ENCODE measurements around the gene WBP2. TPM values are rescaled to one million over a fixed set of nuclear protein-coding genes. Genes with fewer than 3 reads are reported as not detected.

WBP2 gene
- total and polyA plus RNA-seq, 12 donors, result 130 to 210 (median 173) TPM

DNA sequence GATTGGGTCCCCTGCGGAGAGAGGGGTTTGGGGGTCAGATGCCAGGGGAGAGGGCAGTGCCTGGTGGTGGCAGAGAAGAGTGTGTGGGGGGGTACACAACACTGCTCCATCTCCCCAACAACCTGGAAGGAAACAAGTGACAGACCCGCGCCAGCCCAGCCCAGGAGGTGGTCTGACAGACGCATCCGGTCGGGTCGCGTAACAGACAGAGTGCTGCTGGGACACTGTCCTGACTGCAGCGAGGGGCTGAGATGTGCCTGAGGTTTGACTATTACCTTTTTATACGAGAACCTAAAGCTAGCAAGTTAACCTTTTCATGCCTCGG, 27.1 kb downstream of the WBP2 start:
- intact Hi-C loops (cut with DNase I), result loop anchor here in 3 of 10 donors (5.0 to 10.0 kb wide), 4 partner anchors 36 to 61 kb away; partner anchors contain the start of gene GALK1 (in 1 of the 3)
- 39 to 42% methylated on average over 11 of the region's 11 CpGs for WGBS, 2 donors
- peaks cover 0 to 88% (median 18%) of the 10 kb centered on the region in 9 donors for H3K36me3 ChIP-seq
- H3K9me3 ChIP-seq, result no peaks in the 10 kb centered on the region
- peak overlapping the region in 8 of 10 donors; percentile 28 to 50 (median 42) for H3K4me3 ChIP-seq
- peaks cover 17 to 46% (median 31%) of the 10 kb centered on the region in 9 donors for H3K4me1 ChIP-seq
- H3K27ac ChIP-seq, result peak overlapping the region in 9 of 10 donors; percentile 72 to 88 (median 83)
- no peak for DNase-seq
- ATAC-seq, result peak in 3 of 8 donors; percentile 5 to 16 (median 5)
- no peaks in the 10 kb centered on the region for H3K27me3 ChIP-seq
- TF ChIP-seq, protein P1, sequence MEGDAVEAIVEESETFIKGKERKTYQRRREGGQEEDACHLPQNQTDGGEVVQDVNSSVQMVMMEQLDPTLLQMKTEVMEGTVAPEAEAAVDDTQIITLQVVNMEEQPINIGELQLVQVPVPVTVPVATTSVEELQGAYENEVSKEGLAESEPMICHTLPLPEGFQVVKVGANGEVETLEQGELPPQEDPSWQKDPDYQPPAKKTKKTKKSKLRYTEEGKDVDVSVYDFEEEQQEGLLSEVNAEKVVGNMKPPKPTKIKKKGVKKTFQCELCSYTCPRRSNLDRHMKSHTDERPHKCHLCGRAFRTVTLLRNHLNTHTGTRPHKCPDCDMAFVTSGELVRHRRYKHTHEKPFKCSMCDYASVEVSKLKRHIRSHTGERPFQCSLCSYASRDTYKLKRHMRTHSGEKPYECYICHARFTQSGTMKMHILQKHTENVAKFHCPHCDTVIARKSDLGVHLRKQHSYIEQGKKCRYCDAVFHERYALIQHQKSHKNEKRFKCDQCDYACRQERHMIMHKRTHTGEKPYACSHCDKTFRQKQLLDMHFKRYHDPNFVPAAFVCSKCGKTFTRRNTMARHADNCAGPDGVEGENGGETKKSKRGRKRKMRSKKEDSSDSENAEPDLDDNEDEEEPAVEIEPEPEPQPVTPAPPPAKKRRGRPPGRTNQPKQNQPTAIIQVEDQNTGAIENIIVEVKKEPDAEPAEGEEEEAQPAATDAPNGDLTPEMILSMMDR (IDR thresholded peaks at IDR 0.05), result no peak

DNA sequence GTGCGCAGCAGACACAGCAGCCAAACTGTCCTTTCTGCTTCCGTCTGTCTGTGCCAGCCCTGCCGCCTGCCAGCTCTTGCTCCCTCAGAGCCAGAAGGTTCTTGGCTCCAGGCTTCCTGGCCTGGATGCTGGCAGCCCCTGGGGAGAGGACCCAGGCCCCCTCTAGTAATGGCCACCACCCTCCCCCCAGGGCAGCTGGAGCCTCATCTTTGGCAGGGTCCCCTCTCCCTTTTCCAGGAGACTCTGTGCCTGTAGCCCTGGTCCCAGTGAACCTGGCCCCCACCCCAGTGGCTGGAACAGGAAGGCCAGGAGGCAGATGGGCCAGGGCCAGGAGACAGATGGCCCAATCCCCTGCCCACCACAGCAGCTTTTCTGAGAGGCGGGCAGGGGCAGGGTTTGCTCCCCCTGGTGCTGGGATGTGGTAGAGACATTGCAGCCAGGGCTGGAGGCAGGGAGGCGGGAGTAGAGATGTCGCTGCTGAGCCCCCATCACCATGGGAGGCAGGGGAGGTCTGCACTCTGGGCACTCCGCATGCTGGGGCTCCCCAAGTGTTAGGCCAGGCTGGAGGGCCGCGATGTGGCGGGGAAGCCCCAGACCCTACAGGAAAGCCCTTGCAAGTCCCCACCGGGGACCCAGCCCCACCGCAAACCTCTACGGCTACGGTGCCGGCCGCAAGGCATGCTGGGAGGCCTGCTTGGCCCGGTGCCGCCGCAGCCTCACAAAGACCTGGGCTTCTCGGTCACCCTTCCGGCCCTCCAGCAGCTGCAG, 27.6 kb downstream of the WBP2 start:
- WGBS, 2 donors, result 8 to 9% methylated on average over 21 of the region's 21 CpGs
- ATAC-seq, result peak; percentile 59 to 80 (median 69)

DNA sequence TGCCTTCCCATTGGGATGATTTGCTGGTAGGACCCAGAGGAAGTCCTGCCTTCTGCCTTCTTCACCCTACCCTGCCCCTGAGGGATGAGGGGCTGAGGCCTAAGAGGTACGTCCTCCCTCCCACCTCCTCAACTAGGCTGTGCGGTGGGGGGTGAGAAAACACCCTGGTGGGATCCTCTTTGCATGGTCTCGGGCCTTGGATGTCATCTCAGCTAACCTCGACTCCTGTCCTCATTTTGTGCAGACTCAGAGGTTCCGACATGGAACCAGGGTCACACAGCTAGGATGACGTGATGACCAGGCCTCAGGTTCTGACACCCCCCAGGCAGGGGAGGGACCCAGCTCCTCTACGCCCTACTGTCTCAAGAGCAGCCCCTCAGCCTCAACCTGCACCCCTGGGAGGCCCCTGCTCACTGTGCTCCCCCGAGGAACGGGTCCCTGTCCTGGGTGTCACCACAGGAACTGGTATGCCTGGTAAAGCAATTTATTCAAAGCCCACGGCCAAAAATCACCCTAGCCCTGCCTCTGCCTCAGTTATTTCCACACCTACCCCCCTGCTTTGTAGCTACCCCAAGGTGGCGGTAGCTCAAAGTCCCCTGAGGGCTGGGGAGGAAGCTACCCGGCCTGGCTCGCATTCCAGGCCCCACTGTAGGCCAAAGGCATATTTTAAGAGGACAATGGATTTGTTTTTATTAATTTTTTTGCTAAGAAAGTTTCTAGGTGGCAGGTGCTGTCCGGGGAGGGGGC, 28.4 kb downstream of the WBP2 start:
- peaks cover 0 to 96% (median 18%) of the 10 kb centered on the region in 9 donors for H3K36me3 ChIP-seq
- intact Hi-C loops (cut with DNase I), result loop anchor here in 3 of 10 donors (2.0 to 10.0 kb wide), 5 partner anchors 34 to 70 kb away; partner anchors contain the start of genes GALK1 (in 1 of the 3) and TRIM65 (in 1 of the 3)
- peak overlapping the region in 1 of 10 donors; percentile 44 for H3K4me3 ChIP-seq
- H3K4me1 ChIP-seq, result peaks cover 15 to 42% (median 25%) of the 10 kb centered on the region in 9 donors
- 60 to 75% methylated on average over 14 of the region's 14 CpGs for WGBS, 2 donors
- peak; percentile 1 to 48 (median 21) for ATAC-seq
- peak overlapping the region; percentile 52 to 88 (median 82) for H3K27ac ChIP-seq
- no peaks in the 10 kb centered on the region for H3K9me3 ChIP-seq
- DNase-seq, result no peak
- H3K27me3 ChIP-seq, result no peaks in the 10 kb centered on the region
- TF ChIP-seq, protein P1 (IDR thresholded peaks at IDR 0.05), result no peak

More for the DNA sequence above, 27.6 kb downstream of the WBP2 start:
- Histone ChIP-seq H3K4me1 (peaks cover 15 to 41% (median 27%) of the 10 kb centered on the region in 9 donors), H3K4me3 (peak overlapping the region in 9 of 10 donors; percentile 11 to 50 (median 41)), H3K9me3 (no peaks in the 10 kb centered on the region), H3K27me3 (no peaks in the 10 kb centered on the region), H3K36me3 (peaks cover 0 to 89% (median 18%) of the 10 kb centered on the region in 9 donors), H3K27ac (peak overlapping the region; percentile 52 to 88 (median 82))
- DNase-seq, result peak; percentile 64 to 79
- TF ChIP-seq, protein P1 (IDR thresholded peaks at IDR 0.05), result peak; percentile 58 to 82 (median 71)
- intact Hi-C loops (cut with DNase I), result loop anchor here in 3 of 10 donors (2.0 to 10.0 kb wide), 5 partner anchors 35 to 69 kb away; partner anchors contain the start of genes GALK1 (in 1 of the 3) and TRIM65 (in 1 of the 3)

Measured in heart right ventricle (tissue), 16 donors.